ENCODE data around the gene VASP. TPM values are rescaled to one million over a fixed set of nuclear protein-coding genes. Genes with fewer than 3 reads are reported as not detected.
A peak's percentile ranks its signal among the peaks of the same experiment; 100 is the strongest.

VASP gene
- total and polyA plus RNA-seq, 9 of the 15 experiments (the other 6 are each of a cell fraction or from before 2014, with no cell fraction given) = 16.7 to 261 (median 112) TPM

DNA sequence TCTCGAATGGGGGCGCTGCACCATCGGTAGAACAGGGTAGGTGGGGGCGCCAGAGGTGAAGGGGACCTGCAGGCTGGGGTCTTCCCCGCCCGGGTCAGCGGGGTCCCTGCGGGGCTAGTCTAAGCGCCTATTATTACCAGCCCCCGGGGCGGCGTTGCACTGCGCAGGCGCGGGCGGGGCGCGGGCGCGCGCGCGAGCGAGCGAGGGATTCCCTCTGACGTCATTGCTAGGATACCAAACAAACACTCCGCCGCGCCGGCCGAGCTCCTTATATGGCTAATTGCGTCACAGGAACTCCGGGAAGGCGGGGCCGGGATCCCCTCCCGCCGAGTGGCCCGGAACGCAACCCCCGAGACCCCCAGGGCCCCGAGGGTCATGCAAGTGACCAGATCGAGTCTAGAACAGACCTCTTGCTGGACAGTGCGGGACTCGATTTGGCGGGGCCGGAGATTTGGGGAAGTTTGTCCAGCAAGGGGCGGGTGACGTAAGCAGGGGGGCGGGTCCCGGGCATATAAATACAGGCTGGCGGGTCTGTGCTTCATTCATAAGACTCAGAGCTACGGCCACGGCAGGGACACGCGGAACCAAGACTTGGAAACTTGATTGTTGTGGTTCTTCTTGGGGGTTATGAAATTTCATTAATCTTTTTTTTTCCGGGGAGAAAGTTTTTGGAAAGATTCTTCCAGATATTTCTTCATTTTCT, 39.7 kb upstream of the VASP start, which contains the start of gene FOSB (continued):
- TF ChIP-seq MYNN (IDR thresholded peaks at IDR 0.05) (no peak), MYNN (CRISPR knock-in tag; IDR thresholded peaks at IDR 0.05) (no peak), ZBTB2 (IDR thresholded peaks at IDR 0.05) (peak; percentile 71; the same call in 1 of the 2 replicates), ZNF785 (CRISPR knock-in tag; IDR thresholded peaks at IDR 0.05) (no peak), ZNF696 (CRISPR knock-in tag; conservative IDR thresholded peaks at IDR 0.05) (no peak), SMAD4 (CRISPR knock-in tag; conservative IDR thresholded peaks at IDR 0.05) (no peak), MECOM (CRISPR knock-in tag; IDR thresholded peaks at IDR 0.05) (no peak), ZKSCAN3 (CRISPR knock-in tag; IDR thresholded peaks at IDR 0.05) (no peak), CBX5 (IDR thresholded peaks at IDR 0.05; ENCODE audit: borderline replicate concordance, low read depth) (no peak), FOXJ2 (tag; IDR thresholded peaks at IDR 0.05) (peak; percentile 99), TSHZ1 (CRISPR knock-in tag; IDR thresholded peaks at IDR 0.05) (no peak), ZC3H11A (IDR thresholded peaks at IDR 0.05; ENCODE audit: low read depth, low read length) (no peak), MIER1 (IDR thresholded peaks at IDR 0.05; ENCODE audit: low read depth) (no peak), XRCC3 (IDR thresholded peaks at IDR 0.05) (no peak), RFX5 (IDR thresholded peaks at IDR 0.05; ENCODE audit: low read depth, low read length) (peak; percentile 60; the same call in 1 of the 2 replicates), ZNF518B (CRISPR knock-in tag; IDR thresholded peaks at IDR 0.05) (no peak)
- TF ChIP-seq, protein P1, sequence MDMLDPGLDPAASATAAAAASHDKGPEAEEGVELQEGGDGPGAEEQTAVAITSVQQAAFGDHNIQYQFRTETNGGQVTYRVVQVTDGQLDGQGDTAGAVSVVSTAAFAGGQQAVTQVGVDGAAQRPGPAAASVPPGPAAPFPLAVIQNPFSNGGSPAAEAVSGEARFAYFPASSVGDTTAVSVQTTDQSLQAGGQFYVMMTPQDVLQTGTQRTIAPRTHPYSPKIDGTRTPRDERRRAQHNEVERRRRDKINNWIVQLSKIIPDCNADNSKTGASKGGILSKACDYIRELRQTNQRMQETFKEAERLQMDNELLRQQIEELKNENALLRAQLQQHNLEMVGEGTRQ (CRISPR knock-in tag; IDR thresholded peaks at IDR 0.05) = no peak
- TF ChIP-seq, protein P2, sequence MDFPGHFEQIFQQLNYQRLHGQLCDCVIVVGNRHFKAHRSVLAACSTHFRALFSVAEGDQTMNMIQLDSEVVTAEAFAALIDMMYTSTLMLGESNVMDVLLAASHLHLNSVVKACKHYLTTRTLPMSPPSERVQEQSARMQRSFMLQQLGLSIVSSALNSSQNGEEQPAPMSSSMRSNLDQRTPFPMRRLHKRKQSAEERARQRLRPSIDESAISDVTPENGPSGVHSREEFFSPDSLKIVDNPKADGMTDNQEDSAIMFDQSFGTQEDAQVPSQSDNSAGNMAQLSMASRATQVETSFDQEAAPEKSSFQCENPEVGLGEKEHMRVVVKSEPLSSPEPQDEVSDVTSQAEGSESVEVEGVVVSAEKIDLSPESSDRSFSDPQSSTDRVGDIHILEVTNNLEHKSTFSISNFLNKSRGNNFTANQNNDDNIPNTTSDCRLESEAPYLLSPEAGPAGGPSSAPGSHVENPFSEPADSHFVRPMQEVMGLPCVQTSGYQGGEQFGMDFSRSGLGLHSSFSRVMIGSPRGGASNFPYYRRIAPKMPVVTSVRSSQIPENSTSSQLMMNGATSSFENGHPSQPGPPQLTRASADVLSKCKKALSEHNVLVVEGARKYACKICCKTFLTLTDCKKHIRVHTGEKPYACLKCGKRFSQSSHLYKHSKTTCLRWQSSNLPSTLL (IDR thresholded peaks at IDR 0.05) = no peak

Data from K562 (cell line).